ENCODE data around the gene INAFM2. TPM values are rescaled to one million over a fixed set of nuclear protein-coding genes. Genes with fewer than 3 reads are reported as not detected.
A peak's percentile ranks its signal among the peaks of the same experiment; 100 is the strongest.

INAFM2 gene
- total RNA-seq, 1 donor from 2014 or later = 25.5 TPM

GRCh38 chr15:40301467-40302179 is 21.9 kb upstream of the INAFM2 start:
- intact Hi-C loops (cut with DNase I) = no loop called here
- ATAC-seq (no peak), DNase-seq (ENCODE audit: low spot score) (no peak)

GRCh38 chr15:40302288-40302886 is 21.1 kb upstream of the INAFM2 start:
- no peak for ATAC-seq
- no peak for DNase-seq (ENCODE audit: low spot score)
- intact Hi-C loops (cut with DNase I) = no loop called here

GRCh38 chr15:40302981-40303380 is 20.5 kb upstream of the INAFM2 start:
- intact Hi-C loops (cut with DNase I) = no loop called here
- no peak for DNase-seq (ENCODE audit: low spot score)

GRCh38 chr15:40303576-40303975 is 19.9 kb upstream of the INAFM2 start:
- ATAC-seq (no peak), DNase-seq (ENCODE audit: low spot score) (no peak)
- intact Hi-C loops (cut with DNase I) = no loop called here

More at GRCh38 chr15:40302981-40303380, 20.5 kb upstream of the INAFM2 start:
- ATAC-seq = no peak

- ATAC-seq (no peak), DNase-seq (ENCODE audit: low spot score) (no peak)
- intact Hi-C loops (cut with DNase I) = no loop called here
These were observed 18.2 kb upstream of the INAFM2 start for GRCh38 chr15:40305281-40305680.

- intact Hi-C loops (cut with DNase I) = no loop called here
- no peak for DNase-seq (ENCODE audit: low spot score)
- peak; percentile 20 for ATAC-seq
These were observed 17.1 kb upstream of the INAFM2 start for GRCh38 chr15:40306371-40306770.

- DNase-seq (ENCODE audit: low spot score) (no peak), ATAC-seq (no peak)
- intact Hi-C loops (cut with DNase I) = no loop called here
These were observed 16.6 kb upstream of the INAFM2 start for GRCh38 chr15:40306908-40307307.

GRCh38 chr15:40307421-40308211 is 15.9 kb upstream of the INAFM2 start, which contains the start of gene PLCB2:
Gene PLCB2, minus strand, starts transcription at chr15:40307935. Its CDS starts 263 bp downstream, at chr15:40307672.
- intact Hi-C loops (cut with DNase I) = no loop called here
- ATAC-seq = peak; percentile 73
- DNase-seq (ENCODE audit: low spot score) = no peak

- intact Hi-C loops (cut with DNase I) = no loop called here
- no peak for DNase-seq (ENCODE audit: low spot score)
- no peak for ATAC-seq
These were observed 14.1 kb upstream of the INAFM2 start for GRCh38 chr15:40309344-40309862.

GRCh38 chr15:40310001-40310959 is 13.2 kb upstream of the INAFM2 start:
- DNase-seq (ENCODE audit: low spot score) (no peak), ATAC-seq (peak; percentile 58)
- intact Hi-C loops (cut with DNase I) = no loop called here

- no peak for DNase-seq (ENCODE audit: low spot score)
- intact Hi-C loops (cut with DNase I) = no loop called here
These were observed 12.5 kb upstream of the INAFM2 start for GRCh38 chr15:40310993-40311392.

GRCh38 chr15:40312370-40313158 is 10.9 kb upstream of the INAFM2 start:
- intact Hi-C loops (cut with DNase I) = no loop called here
- DNase-seq (ENCODE audit: low spot score) (no peak), ATAC-seq (no peak)

More at GRCh38 chr15:40310993-40311392, 12.5 kb upstream of the INAFM2 start:
- no peak for ATAC-seq

GRCh38 chr15:40313531-40314398 is 9.7 kb upstream of the INAFM2 start:
- ATAC-seq = peak; percentile 60
- intact Hi-C loops (cut with DNase I) = no loop called here

GRCh38 chr15:40314723-40315276 is 8.7 kb upstream of the INAFM2 start:
- ATAC-seq (no peak), DNase-seq (ENCODE audit: low spot score) (no peak)
- intact Hi-C loops (cut with DNase I) = no loop called here

More at GRCh38 chr15:40313531-40314398, 9.7 kb upstream of the INAFM2 start:
- peak; percentile 78 for DNase-seq (ENCODE audit: low spot score)

GRCh38 chr15:40316931-40317330 is 6.6 kb upstream of the INAFM2 start:
- ATAC-seq (no peak), DNase-seq (ENCODE audit: low spot score) (no peak)
- intact Hi-C loops (cut with DNase I) = no loop called here

- intact Hi-C loops (cut with DNase I) = no loop called here
- ATAC-seq = no peak
- no peak for DNase-seq (ENCODE audit: low spot score)
These were observed 5.9 kb upstream of the INAFM2 start for GRCh38 chr15:40317580-40317979.

GRCh38 chr15:40320409-40320808 is 3.1 kb upstream of the INAFM2 start:
- DNase-seq (ENCODE audit: low spot score) = no peak
- intact Hi-C loops (cut with DNase I) = no loop called here
- no peak for ATAC-seq

Data from sciatic nerve (tissue), 2 donors.